Natural killer cell (primary cell): ENCODE results near the gene DDX27. TPM values are rescaled to one million over a fixed set of nuclear protein-coding genes. Genes with fewer than 3 reads are reported as not detected.

Experiments
- ATAC-seq, 3 donors: fragments of 150-1000 bp in 2 of 3; fragments of 200-7000 bp in 1 of 3; cut with Tn5 transposase; 1 replicate in 1 of 3; 2 replicates in 2 of 3; pipeline ENCODE4 v1.10.0; 2021; ENCODE audit warnings: mild to moderate bottlenecking in 2 of 3, moderate library complexity in 2 of 3
- DNase-seq, 2 donors: peaks; one replicate each; pipeline versions ENCODE4 v3.0.0 to v3.0.0-alpha.2; 2013 to 2021; ENCODE audit warnings: mixed read lengths in 1 of 2
- H3K27ac ChIP-seq: one replicate; pipeline ENCODE4 v1.5.1; 2013; ENCODE audit warnings: mild to moderate bottlenecking, low read length
- H3K27me3 ChIP-seq: one replicate; pipeline ENCODE4 v1.6.1; 2013; ENCODE audit warnings: low read length; ENCODE audit not compliant: control insufficient read depth, insufficient read depth
- H3K36me3 ChIP-seq: one replicate; pipeline ENCODE4 v1.6.1; 2013; ENCODE audit warnings: low read length; ENCODE audit not compliant: control insufficient read depth, insufficient read depth
- H3K4me1 ChIP-seq: one replicate; pipeline ENCODE4 v1.6.1; 2013; ENCODE audit warnings: low read length; ENCODE audit not compliant: control insufficient read depth, insufficient read depth
- H3K4me3 ChIP-seq: one replicate; pipeline ENCODE4 v1.5.1; 2013; ENCODE audit warnings: low read length
- H3K9me3 ChIP-seq: one replicate; pipeline ENCODE4 v1.6.1; 2013; ENCODE audit warnings: low read length; ENCODE audit not compliant: control insufficient read depth, insufficient read depth
- H3K27ac Mint-ChIP-seq, 2 donors: one replicate each; pipeline ENCODE4 v1.8.0; 2022; ENCODE audit warnings: mild to moderate bottlenecking in 2 of 2, mixed read lengths in 2 of 2, moderate library complexity in 1 of 2
- H3K27me3 Mint-ChIP-seq, 2 donors: one replicate each; pipeline ENCODE4 v1.8.0; 2022; ENCODE audit warnings: low read depth in 2 of 2, mixed read lengths in 2 of 2
- H3K36me3 Mint-ChIP-seq: one replicate; pipeline ENCODE4 v1.8.0; 2022; ENCODE audit warnings: mixed read lengths
- H3K4me1 Mint-ChIP-seq, 2 donors: one replicate each; pipeline ENCODE4 v1.8.0; 2022; ENCODE audit warnings: mixed read lengths in 2 of 2
- H3K4me3 Mint-ChIP-seq: one replicate; pipeline ENCODE4 v1.8.0; 2022; ENCODE audit warnings: mild to moderate bottlenecking, moderate library complexity, mixed read lengths
- H3K9me3 Mint-ChIP-seq, 2 donors: one replicate each; pipeline ENCODE4 v1.8.0; 2022; ENCODE audit warnings: mixed read lengths in 2 of 2
- WGBS: methylation state at CpG from one replicate; pipeline ENCODE4 v1.1.7; 2013; ENCODE audit warnings: missing lambda C conversion rate; ENCODE audit not compliant: insufficient coverage; 5-methylcytosine and 5-hydroxymethylcytosine counted together
- intact Hi-C: fragments of 100-400 bp; cut with micrococcal nuclease; formaldehyde crosslinking; loops from one replicate; pipeline ENCODE4 v1.14.2; 2022
- total RNA-seq, 4 donors: library from RNA; stranded (reverse); fragments of 120-200 nt in 1 of 4; gene quantifications; one replicate each; pipeline versions ENCODE4 v1.2.3 to v1.2.4, GENCODE V29; 2013 to 2022
- TF ChIP-seq, protein P1 (sequence below): fragments of 200-600 bp; IDR thresholded peaks from one replicate; pipeline ENCODE4 v1.8.0; 2022; ENCODE audit warnings: antibody characterized with exemption

Gene DDX27
- total RNA-seq, 3 donors from 2014 or later (not counting 1 experiment from before 2014, with no cell fraction given) = 71.5 to 91.3 (median 75.9) TPM

DNA sequence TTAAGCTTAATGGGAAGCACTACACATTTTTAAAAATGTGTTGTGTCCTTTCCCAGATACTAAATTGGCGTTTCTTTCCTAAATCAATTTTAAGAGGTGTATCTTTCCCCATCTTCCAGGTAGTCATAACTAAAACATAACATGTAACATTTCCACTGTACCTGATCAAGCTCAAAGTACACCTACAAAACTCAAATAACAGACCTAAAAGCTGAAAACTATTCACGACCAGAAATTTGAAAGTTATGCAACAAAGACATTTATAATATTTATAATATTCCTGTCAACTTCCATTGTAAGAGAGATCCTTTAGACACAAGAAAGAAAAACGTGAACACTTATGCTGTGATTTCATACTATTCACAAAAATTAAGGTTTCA, 34.5 kb upstream of the DDX27 start:
- peaks cover 16% of the 10 kb centered on the region for H3K4me1 ChIP-seq
- ATAC-seq (no peak), DNase-seq (no peak)
- peak overlapping the region; percentile 56 for H3K4me3 Mint-ChIP-seq
- peaks cover 58 to 70% of the 10 kb centered on the region in 2 donors for H3K4me1 Mint-ChIP-seq
- H3K27ac Mint-ChIP-seq = peak overlapping the region in 1 of 2 donors; percentile 67
- TF ChIP-seq, protein P1, sequence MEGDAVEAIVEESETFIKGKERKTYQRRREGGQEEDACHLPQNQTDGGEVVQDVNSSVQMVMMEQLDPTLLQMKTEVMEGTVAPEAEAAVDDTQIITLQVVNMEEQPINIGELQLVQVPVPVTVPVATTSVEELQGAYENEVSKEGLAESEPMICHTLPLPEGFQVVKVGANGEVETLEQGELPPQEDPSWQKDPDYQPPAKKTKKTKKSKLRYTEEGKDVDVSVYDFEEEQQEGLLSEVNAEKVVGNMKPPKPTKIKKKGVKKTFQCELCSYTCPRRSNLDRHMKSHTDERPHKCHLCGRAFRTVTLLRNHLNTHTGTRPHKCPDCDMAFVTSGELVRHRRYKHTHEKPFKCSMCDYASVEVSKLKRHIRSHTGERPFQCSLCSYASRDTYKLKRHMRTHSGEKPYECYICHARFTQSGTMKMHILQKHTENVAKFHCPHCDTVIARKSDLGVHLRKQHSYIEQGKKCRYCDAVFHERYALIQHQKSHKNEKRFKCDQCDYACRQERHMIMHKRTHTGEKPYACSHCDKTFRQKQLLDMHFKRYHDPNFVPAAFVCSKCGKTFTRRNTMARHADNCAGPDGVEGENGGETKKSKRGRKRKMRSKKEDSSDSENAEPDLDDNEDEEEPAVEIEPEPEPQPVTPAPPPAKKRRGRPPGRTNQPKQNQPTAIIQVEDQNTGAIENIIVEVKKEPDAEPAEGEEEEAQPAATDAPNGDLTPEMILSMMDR = no peak
- H3K27me3 ChIP-seq = no peaks in the 10 kb centered on the region
- intact Hi-C loops = loop anchor here (5.0 kb wide), 2 partner anchors 52 to 137 kb away; partner anchors contain the start of gene CSE1L
- no peaks in the 10 kb centered on the region for H3K27me3 Mint-ChIP-seq
- no peaks in the 10 kb centered on the region for H3K36me3 ChIP-seq
- WGBS = 100% methylated on average over 1 of the region's 3 CpGs
- no peaks in the 10 kb centered on the region for H3K9me3 Mint-ChIP-seq
- H3K27ac ChIP-seq = no peak overlapping the region
- H3K9me3 ChIP-seq = no peaks in the 10 kb centered on the region
- H3K36me3 Mint-ChIP-seq = no peaks in the 10 kb centered on the region
- H3K4me3 ChIP-seq = no peak overlapping the region

DNA sequence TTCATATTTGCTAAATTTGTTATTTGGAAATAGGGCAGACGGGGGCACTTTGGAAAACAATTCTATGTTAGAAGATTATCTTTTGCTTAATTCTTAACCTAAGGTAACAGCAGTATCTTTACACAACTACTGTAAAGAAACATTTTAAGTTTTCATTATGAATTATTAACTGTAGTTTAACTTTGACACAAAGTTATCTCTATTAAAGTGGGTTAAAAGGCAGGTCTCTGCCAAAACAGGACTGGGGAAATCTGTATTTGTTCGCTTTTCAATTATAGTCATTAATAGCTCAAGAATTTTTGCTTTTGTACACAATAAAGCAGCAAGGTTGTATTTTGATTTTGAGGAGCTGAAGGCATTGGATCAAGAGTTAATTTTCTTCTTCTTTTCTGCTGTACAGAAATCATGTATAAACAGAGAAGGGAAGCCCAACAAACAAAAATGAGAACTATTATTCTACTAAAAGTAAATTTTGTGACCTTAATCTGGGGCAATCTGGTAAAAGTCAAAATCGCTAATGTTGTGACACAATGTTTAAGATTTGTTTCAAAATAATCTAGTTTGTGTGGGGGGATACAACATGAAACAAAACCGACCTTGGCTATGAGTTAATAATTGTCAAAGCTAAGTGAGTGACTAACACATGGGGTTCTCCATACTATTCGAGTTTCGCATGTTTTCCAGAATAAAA, 34.0 kb upstream of the DDX27 start:
- Histone ChIP-seq H3K27me3 (no peaks in the 10 kb centered on the region), H3K9me3 (no peaks in the 10 kb centered on the region), H3K36me3 (no peaks in the 10 kb centered on the region), H3K4me3 (no peak overlapping the region), H3K27ac (no peak overlapping the region), H3K4me1 (peaks cover 16% of the 10 kb centered on the region)
- Mint-ChIP-seq H3K4me1 (peaks cover 58 to 65% of the 10 kb centered on the region in 2 donors), H3K36me3 (no peaks in the 10 kb centered on the region), H3K9me3 (no peaks in the 10 kb centered on the region), H3K4me3 (peak overlapping the region; percentile 56), H3K27me3 (peaks cover 0 to 3% of the 10 kb centered on the region in 2 donors), H3K27ac (peak overlapping the region in 1 of 2 donors; percentile 67)
- WGBS = 83% methylated on average over 3 of the region's 6 CpGs
- DNase-seq (no peak), ATAC-seq (no peak)
- TF ChIP-seq, protein P1 = no peak
- intact Hi-C loops = loop anchor here (5.0 kb wide), 2 partner anchors 53 to 138 kb away; partner anchors contain the start of gene CSE1L

DNA sequence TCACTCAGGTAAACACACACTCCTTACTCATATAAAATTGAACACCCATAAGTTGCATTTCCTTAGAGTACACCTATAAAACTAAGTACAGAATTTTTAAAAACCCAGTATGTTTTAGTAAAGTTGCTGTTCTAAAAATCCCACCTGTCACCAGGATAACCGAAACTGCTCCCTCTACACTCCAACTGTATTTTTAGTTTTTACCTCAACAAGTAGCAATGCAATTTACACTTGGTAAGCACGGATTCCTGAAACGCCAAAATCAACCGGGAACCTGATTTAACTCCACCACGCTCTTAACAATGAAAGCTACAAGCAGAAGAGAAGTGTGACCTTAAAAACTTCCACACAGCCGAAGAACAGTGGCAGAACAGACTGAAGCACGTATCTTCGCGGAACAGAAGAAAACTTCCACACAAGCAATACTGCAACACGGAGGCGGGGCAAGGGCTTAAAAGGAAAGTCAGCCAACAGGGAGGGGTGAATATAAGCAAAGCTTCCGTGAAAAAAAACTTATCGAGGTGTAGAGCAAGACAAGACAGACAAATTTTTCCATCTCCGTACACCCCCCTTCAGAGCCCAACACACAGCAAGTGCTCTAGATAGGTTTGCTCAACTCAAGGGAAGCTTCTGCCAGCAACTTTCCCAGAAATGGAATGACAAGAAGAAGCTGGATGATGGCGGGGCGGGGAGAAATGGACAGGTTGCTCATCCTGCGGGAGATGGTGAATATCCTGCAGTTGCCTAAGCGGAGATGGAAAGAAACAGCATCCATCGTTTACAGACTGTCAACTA, 32.5 kb upstream of the DDX27 start:
- H3K9me3 ChIP-seq = no peaks in the 10 kb centered on the region
- 1% methylated on average over 15 of the region's 19 CpGs for WGBS
- peak overlapping the region; percentile 86 for H3K27ac Mint-ChIP-seq
- ATAC-seq (peak in 2 of 3 donors; percentile 11 to 22), DNase-seq (peak; percentile 37 to 83)
- no peaks in the 10 kb centered on the region for H3K36me3 ChIP-seq
- H3K4me3 Mint-ChIP-seq = peak overlapping the region; percentile 92
- H3K4me1 ChIP-seq = peaks cover 16% of the 10 kb centered on the region
- H3K36me3 Mint-ChIP-seq = no peaks in the 10 kb centered on the region
- H3K27ac ChIP-seq = peak overlapping the region; percentile 82
- intact Hi-C loops = loop anchor here (1.0 to 5.0 kb wide), 3 partner anchors 33 to 139 kb away; partner anchors contain the start of genes CSE1L and DDX27
- H3K4me3 ChIP-seq = peak overlapping the region; percentile 42
- TF ChIP-seq, protein P1 = no peak
- no peaks in the 10 kb centered on the region for H3K27me3 ChIP-seq
- H3K9me3 Mint-ChIP-seq = no peaks in the 10 kb centered on the region
- H3K4me1 Mint-ChIP-seq = peaks cover 48 to 53% of the 10 kb centered on the region in 2 donors
- peaks cover 0 to 3% of the 10 kb centered on the region in 2 donors for H3K27me3 Mint-ChIP-seq
